Myocyte (in vitro differentiated cells): ENCODE results near the gene GSTA1. TPM values are rescaled to one million over a fixed set of nuclear protein-coding genes. Genes with fewer than 3 reads are reported as not detected.
"Not testable (repeated sequence)": the region's sequence is repeated elsewhere in the genome, so short reads cannot be mapped to it uniquely, and the experiment has no call there.

ENCODE experiments used
- DNase-seq: peaks from one replicate; pipeline ENCODE4 v3.0.0-alpha.2; 2012; ENCODE audit warnings: low read depth
- total RNA-seq: library from RNA; depleted of rRNA; stranded (reverse); fragments of >200 nt; gene quantifications from 2 replicates; pipeline ENCODE4 v1.2.3, GENCODE V29; 2014

Gene GSTA1
- total RNA-seq, 1 donor from 2014 or later: not detected

DNA sequence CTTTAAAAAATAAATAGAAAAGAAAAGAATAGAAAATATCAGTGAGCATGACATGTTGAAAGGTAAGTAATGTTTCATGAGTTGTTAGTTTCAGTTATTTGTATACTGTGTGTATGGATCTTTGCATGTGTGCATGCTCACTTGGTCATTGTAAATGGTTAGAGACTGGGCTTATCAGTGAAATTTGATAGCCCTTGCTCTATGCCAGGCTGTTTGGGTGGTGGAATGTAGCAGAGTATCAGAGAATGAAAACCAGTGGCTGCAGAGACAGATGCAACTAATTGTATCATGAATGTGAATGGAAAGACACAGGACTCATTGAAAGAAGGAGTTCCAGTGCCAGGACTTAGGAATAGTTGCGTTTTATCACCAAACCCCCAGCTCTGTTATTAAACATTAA lies 44.5 kb downstream of the GSTA1 start:
- no peak for DNase-seq

DNA sequence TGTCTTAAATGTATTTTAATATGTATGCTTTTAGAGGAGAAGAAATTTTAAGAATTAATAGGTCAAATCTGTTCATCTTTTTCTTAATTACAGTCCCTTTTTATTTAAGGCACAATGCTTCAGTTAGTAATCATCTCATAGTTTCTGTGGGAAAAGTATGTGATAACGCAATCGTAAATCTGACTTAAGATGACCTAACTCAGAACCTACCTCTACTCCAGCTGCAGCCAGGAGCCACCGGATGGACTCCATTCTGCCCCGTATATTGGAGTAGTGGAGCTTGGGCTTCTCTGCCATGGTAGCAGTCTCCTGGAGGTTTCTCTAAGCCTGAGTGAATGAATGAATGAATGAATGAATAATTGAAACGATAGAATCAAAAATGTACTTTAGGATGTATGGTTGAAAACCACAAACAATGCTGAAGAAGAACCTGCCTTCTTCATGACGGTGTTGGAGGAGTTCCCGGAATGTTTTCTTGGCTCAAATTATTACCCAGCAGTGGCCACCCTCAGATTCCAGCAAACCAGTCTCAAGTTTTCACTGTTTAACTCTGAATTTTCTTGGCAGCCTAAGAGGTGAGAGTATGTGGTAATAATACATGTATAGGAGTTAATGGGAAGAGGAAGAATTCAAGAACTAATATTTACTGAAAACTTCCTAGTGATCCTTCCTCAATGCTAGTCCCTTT lies 45.8 kb downstream of the GSTA1 start:
- not testable (repeated sequence) for DNase-seq

GRCh38 chr6:52754443-52754842 lies 49.2 kb downstream of the GSTA1 start:
- no peak for DNase-seq

DNA sequence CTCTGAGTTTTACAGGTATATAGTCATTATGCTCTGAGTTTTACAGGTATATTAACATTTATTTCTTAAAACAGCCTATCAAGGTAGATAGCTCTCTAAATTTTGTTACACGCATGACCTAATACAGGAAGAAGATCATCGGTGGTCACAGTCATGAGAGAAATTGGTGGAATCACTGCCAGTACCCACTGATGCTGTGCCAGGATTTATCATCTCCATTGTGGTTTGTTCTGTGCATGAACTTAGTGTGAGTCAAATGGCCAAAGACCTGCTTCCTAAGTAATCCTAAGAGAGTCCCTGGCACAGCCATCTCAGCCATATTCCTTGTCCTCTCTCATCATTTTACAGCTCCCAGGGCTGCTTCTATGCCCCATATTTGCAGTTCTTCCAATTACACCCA lies 50.5 kb downstream of the GSTA1 start:
- DNase-seq: not testable (repeated sequence)

- no peak for DNase-seq
Observed at GRCh38 chr6:52752310-52752709, 51.3 kb downstream of the GSTA1 start.

DNA sequence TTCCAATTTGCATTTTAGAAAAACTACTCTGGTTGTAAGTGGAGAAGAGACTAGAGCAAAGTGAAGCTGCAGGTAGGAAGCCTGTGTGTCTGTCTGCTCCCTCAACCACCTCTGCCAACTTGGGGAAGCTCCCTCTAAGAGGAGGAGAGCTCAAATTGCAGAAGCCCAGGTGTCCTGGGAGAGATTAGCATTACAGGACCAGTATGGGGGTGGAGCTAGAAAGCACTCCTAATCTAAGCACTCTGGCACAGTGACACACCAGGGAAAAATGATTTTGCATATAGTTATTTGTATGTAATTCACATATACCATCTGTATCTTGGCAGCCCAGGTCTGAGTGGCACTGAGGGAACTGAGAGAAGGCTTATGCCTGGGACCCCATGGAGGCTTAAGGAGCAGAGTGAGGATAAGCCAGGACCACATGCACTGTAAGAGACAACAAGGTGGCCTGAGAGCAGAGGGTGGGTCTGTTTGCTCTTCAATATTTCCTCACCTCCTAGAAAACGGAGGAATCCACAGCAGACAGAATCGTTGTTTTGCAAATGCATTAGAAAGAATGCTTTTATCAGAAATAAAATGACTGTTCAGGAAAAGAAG lies 54.0 kb downstream of the GSTA1 start:
- DNase-seq: no peak

DNA sequence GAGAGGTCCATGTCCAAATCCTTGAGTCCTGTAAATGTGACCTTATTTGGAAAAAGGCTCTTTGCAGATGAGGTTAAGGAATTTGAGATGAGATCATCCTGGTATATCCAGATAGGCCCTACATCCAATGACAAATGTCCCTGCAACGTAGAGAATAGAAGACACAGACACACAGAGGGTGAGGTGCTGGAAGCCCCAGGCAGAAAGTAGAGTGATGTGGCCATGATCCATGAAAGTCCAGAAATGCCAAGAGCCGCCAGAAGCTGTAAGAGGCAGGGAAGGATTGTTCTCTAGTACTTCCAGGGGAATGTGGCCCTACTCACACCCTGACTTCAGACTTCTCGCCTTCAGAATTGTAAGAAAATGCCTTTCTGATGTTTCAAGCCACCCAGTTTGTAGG lies 56.3 kb downstream of the GSTA1 start:
- not testable (repeated sequence) for DNase-seq

DNA sequence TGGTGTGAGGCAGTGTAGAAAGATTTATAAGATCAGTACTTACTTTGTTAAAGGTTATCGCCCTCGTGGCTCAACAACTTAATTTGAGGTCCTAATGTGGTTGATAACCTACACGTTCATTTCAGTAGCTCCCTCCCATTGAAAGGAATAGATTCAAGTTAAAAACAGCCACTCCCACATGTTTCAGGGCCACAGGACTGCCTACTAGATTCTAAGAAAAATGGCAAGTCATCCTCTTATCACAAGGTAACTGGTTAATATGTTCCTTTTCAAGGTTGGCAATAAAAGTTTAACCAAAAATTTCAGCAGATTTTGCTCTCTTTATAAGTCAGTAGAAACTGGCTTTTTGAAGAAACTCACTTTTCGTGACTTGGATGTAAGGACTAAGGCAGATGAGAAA lies 57.4 kb downstream of the GSTA1 start:
- no peak for DNase-seq

DNA sequence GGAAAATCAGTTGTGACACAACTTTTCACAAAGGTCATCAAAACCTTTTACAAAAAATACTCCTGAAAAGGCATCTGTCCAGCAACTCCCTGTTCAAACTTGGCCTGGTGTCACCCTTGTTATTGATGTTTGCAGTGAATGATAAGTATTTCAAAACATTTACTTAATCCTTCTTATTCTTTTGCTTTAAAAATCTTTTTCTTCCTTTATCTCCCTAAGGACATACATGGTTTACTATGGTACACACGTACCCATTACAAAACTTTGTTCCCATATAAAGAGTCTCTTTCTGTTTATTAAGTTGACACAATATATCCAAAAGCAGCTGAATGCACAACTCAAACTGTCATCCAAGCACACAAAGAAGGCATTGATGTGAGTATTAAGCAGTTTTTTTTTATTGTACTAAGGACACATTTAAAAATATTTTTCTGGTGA lies 57.8 kb downstream of the GSTA1 start:
- no peak for DNase-seq

DNA sequence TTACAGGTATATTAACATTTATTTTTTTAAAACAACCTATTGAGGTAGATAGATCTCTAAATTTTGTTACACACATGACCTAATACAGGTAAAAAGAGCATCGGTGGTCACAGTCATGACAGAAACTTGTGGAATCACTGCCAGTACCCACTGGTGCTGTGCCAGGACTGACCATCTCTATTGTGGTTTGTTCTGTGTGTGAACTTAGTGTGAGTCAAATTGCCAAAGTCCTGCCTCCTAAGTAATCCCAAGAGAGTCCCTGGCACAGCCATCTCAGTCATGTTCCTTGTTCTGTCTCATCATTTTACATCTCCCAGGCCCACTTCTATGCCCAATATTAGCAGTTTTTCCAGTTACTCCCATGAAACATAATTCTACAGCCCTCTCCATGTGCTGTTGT lies 61.7 kb downstream of the GSTA1 start:
- DNase-seq: peak; percentile 62

Other genes with a start within 250 kb of the GSTA1 start
- 70.0 and 81.3 TPM in 2 replicates for gene TRAM2, start 226.8 kb downstream of the GSTA1 start, total RNA-seq
- 12.9 and 14.4 TPM in 2 replicates for gene TMEM14A, start 132.7 kb downstream of the GSTA1 start, total RNA-seq
- not detected in 2 replicates for gene GSTA2, start 40.3 kb downstream of the GSTA1 start, total RNA-seq
- gene GSTA5, start 37.0 kb upstream of the GSTA1 start, total RNA-seq: not detected in 2 replicates
- gene GSTA3, start 105.9 kb upstream of the GSTA1 start, total RNA-seq: not detected in 2 replicates
- 40.1 and 40.6 TPM in 2 replicates for gene GSTA4, start 191.5 kb upstream of the GSTA1 start, total RNA-seq